Testis (tissue), 2 donors: ENCODE measurements around the gene SIGLEC10.

Source experiments
- POLR2A ChIP-seq: fragments of 450-650 bp; IDR thresholded peaks from one replicate; pipeline ENCODE4 v1.6.1; 2017; ENCODE audit warnings: antibody characterized with exemption, mild to moderate bottlenecking, moderate library complexity
- TF ChIP-seq, protein P1 (sequence below), 3 experiments: fragments of 450-650 bp in 2 of 3; fragments of 200-600 bp in 1 of 3; sonication (generic) in 1 of 3; IDR thresholded peaks; one replicate each; pipeline ENCODE4 v1.5.1; 2016 to 2019; ENCODE audit warnings: antibody characterized with exemption in 3 of 3, mild to moderate bottlenecking in 2 of 3, moderate library complexity in 1 of 3

DNA sequence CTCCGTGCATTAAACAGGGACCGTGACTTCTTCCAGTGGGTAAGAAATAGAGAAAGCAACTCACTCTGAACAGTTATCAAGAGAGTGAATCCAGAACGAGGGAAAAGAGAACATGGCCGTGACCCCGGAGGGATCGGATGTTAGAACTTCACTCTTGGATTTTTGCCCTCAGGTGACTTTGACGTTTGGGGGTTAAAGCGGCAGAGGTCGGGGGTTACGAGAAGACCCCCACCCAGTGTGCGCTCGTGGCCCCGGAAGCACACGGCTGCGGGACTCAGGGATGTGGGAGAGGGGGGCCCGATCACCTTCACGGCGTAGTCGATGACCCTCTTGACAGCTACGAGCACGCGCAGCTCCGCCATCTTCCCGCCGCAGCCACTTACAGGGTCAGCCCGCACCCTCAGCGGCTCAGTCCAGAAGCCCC is 51.5 kb downstream of the SIGLEC10 start, which contains the start of gene ETFB:
- TF ChIP-seq, protein P1, sequence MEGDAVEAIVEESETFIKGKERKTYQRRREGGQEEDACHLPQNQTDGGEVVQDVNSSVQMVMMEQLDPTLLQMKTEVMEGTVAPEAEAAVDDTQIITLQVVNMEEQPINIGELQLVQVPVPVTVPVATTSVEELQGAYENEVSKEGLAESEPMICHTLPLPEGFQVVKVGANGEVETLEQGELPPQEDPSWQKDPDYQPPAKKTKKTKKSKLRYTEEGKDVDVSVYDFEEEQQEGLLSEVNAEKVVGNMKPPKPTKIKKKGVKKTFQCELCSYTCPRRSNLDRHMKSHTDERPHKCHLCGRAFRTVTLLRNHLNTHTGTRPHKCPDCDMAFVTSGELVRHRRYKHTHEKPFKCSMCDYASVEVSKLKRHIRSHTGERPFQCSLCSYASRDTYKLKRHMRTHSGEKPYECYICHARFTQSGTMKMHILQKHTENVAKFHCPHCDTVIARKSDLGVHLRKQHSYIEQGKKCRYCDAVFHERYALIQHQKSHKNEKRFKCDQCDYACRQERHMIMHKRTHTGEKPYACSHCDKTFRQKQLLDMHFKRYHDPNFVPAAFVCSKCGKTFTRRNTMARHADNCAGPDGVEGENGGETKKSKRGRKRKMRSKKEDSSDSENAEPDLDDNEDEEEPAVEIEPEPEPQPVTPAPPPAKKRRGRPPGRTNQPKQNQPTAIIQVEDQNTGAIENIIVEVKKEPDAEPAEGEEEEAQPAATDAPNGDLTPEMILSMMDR (IDR thresholded peaks at IDR 0.05): no peak
- TF ChIP-seq POLR2A: no peak
